Skeletal muscle satellite cell (primary cell): ENCODE measurements around the gene CYB5A.

Experiments used
- H3K27me3 ChIP-seq: 2 replicates; pipeline ENCODE4 v1.7.0; 2013; ENCODE audit warnings: low read length; ENCODE audit not compliant: control insufficient read depth, insufficient read depth
- H3K36me3 ChIP-seq: 2 replicates; pipeline ENCODE4 v1.7.0; 2013; ENCODE audit warnings: mild to moderate bottlenecking, control low read depth, low read length; ENCODE audit not compliant: insufficient read depth
- H3K4me1 ChIP-seq: 2 replicates; pipeline ENCODE4 v1.7.0; 2013; ENCODE audit warnings: low read length; ENCODE audit not compliant: control insufficient read depth, insufficient read depth
- H3K4me2 ChIP-seq: 2 replicates; pipeline ENCODE4 v1.7.0; 2013; ENCODE audit warnings: mild to moderate bottlenecking, low read length
- H3K4me3 ChIP-seq: 2 replicates; pipeline ENCODE4 v1.7.0; 2013; ENCODE audit warnings: low read length
- H3K9ac ChIP-seq: 2 replicates; pipeline ENCODE4 v1.7.0; 2013; ENCODE audit warnings: mild to moderate bottlenecking, low read depth, low read length, moderate library complexity
- H3K9me3 ChIP-seq: replicated peaks from 2 replicates; pipeline ENCODE4 v1.7.0; 2013; ENCODE audit warnings: mild to moderate bottlenecking, control low read depth, low read length

Gene CYB5A

DNA sequence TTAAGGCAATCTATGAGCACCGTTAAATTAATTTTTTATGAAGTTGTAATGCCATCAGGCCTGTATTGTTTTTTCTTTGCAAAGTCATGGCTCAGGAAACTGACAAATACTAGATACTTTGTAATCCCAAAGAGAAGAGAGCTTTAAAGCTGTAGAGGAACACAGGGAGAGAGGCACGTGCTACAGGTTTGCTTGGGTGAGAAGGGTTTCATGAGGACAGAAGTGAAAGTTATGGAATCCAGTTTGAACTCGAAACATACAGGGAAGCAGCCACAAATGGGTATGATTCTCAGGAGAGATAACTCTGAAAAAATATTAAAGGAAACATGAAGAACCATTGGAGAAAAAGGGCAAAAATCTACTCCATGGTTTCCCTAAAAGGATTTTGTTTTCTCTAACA, 49.8 kb downstream of the CYB5A start:
- Histone ChIP-seq H3K36me3 (no peaks in the 10 kb centered on the region), H3K9ac (no peak overlapping the region), H3K27me3 (peaks cover 40% of the 10 kb centered on the region), H3K9me3 (no peaks in the 10 kb centered on the region), H3K4me2 (no peak overlapping the region), H3K4me1 (no peaks in the 10 kb centered on the region), H3K4me3 (no peak overlapping the region)

GRCh38 chr18:74241426-74241825, 50.3 kb downstream of the CYB5A start:
- no peaks in the 10 kb centered on the region for H3K9me3 ChIP-seq
- H3K9ac ChIP-seq = no peak overlapping the region
- H3K27me3 ChIP-seq = peaks cover 44% of the 10 kb centered on the region
- no peaks in the 10 kb centered on the region for H3K4me1 ChIP-seq
- H3K4me2 ChIP-seq = no peak overlapping the region
- no peaks in the 10 kb centered on the region for H3K36me3 ChIP-seq
- H3K4me3 ChIP-seq = no peak overlapping the region

- Histone ChIP-seq H3K27me3 (peaks cover 49% of the 10 kb centered on the region), H3K4me3 (no peak overlapping the region), H3K9me3 (no peaks in the 10 kb centered on the region), H3K4me2 (no peak overlapping the region), H3K9ac (no peak overlapping the region), H3K36me3 (no peaks in the 10 kb centered on the region), H3K4me1 (peaks cover 4% of the 10 kb centered on the region)
Observed at GRCh38 chr18:74239567-74239966, 52.2 kb downstream of the CYB5A start.

DNA sequence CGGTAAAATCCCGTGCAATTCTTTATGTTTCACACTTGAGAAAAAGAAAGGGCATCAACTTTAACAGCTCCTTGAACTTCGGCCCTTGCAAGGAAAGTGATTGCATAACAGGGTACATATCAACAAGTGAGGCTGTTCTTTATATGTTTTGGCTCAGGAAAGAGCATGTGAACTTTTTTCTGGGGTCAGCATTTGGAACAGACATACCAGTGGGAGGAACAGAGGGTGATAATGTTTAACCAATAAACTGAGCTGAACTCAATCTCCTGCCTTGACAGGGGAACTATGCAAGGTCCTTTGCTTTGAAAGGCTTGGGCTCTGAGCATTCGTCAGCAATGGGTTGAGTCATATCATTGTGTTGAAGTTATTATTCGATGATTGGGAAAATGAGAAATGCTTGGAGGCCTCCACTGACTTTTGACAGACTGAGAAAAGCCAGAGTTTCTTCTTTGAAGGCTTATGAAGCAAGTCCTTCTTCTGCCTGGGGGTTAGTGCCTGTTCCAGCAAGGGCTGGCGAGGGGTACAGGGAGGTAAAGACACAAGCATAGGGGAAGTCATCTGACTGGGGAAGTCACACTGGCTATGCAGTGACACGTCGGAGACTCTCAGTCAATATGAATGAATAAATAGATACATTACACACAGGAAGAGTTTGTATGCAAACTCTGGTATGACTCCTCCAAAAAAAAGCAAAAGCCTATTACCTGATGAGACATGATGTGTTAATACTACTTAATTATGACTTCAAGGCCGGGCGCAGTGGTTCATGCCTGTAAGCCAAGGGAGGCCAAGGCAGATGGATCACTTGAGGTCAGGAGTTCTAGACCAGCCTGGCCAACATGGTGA, 57.2 kb downstream of the CYB5A start:
- Histone ChIP-seq H3K36me3 (no peaks in the 10 kb centered on the region), H3K9ac (no peak overlapping the region), H3K4me1 (peaks cover 8% of the 10 kb centered on the region), H3K4me3 (no peak overlapping the region), H3K27me3 (peaks cover 21% of the 10 kb centered on the region), H3K9me3 (no peaks in the 10 kb centered on the region), H3K4me2 (no peak overlapping the region)

DNA sequence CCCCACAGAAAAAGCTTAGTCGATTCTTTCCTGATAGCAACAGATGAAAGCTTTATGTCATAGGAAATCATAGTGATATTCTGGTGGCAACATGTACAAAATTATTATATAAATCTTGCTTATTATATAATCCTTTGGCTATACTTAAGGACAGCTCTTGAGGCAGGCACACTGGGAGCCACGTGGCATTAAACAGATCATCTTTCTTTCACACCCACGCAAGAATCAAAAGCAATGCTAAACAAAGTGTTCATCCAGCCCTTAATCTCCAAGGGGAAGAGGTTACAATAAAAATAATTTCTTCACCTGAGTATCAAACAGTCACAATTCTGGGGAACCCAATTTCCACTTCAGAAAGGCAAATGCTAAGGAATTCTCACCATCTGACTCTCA, 57.8 kb downstream of the CYB5A start:
- peaks cover 18% of the 10 kb centered on the region for H3K27me3 ChIP-seq
- no peak overlapping the region for H3K4me3 ChIP-seq
- peaks cover 8% of the 10 kb centered on the region for H3K4me1 ChIP-seq
- H3K9ac ChIP-seq = no peak overlapping the region
- no peaks in the 10 kb centered on the region for H3K9me3 ChIP-seq
- no peak overlapping the region for H3K4me2 ChIP-seq
- H3K36me3 ChIP-seq = no peaks in the 10 kb centered on the region

DNA sequence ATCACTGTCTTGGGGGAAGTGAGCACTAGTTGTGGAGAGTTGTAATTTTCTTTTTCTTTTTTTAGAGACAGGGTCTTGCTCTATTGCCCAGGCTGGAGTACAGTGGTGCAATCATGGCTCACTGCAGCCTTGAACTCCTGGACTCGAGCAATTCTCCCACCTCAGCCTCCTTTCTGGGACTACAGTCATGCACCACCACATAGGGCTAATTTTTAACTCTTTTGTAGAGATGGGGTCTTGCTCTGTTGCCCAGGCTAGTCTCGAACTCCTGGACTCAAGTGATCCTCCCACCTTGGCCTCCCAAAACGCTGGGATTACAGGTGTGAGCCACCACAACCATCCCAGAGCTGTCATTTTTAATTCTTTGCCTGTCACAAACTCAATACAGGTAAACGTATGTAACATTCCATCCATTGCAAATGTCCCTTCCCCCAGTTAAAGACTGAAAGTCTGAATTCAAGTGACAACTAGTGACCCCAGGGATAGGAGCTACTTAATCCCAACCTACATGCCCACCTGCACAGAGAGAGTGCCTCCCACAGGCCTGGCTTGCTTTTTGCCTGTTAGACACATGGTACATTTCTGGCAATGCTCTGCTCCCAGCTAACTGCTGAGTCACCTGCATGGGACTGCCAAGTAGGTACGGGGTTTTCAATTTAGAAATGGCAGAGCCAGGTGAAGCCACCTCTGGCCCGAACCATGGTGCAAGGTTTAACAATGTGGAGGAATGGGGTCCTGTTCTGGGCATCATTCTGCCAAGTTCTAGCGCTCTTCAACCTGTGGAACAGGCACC, 60.6 kb downstream of the CYB5A start:
- Histone ChIP-seq H3K4me1 (peaks cover 8% of the 10 kb centered on the region), H3K4me2 (no peak overlapping the region), H3K9ac (no peak overlapping the region), H3K4me3 (no peak overlapping the region), H3K27me3 (peaks cover 3% of the 10 kb centered on the region), H3K36me3 (no peaks in the 10 kb centered on the region), H3K9me3 (no peaks in the 10 kb centered on the region)

- no peaks in the 10 kb centered on the region for H3K9me3 ChIP-seq
- H3K9ac ChIP-seq = no peak overlapping the region
- no peak overlapping the region for H3K4me2 ChIP-seq
- no peak overlapping the region for H3K4me3 ChIP-seq
- no peaks in the 10 kb centered on the region for H3K27me3 ChIP-seq
- peaks cover 8% of the 10 kb centered on the region for H3K4me1 ChIP-seq
- no peaks in the 10 kb centered on the region for H3K36me3 ChIP-seq
Observed at GRCh38 chr18:74229891-74230290, 61.9 kb downstream of the CYB5A start.

GRCh38 chr18:74229005-74229404, 62.8 kb downstream of the CYB5A start:
- Histone ChIP-seq H3K4me1 (no peaks in the 10 kb centered on the region), H3K9me3 (no peaks in the 10 kb centered on the region), H3K9ac (no peak overlapping the region), H3K27me3 (no peaks in the 10 kb centered on the region), H3K4me3 (no peak overlapping the region), H3K36me3 (no peaks in the 10 kb centered on the region), H3K4me2 (no peak overlapping the region)

DNA sequence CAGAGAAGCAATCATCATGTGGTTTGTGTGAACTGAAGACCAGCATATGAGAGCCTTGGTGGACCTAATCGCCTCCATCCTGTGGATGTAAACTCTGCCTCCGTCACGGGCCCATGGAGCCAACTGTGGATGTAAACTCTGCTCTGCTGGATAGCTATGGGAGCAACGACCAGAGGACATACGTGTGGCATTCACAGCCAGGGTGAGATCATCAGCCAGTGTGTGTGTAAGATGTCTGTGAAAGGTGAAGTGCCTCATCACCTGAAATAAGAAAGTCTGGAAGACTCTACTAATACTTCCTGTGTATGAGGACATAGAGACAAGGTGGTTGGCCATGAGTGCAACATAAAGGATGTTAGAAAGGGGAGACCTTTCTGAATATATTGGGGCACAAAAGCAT, 63.5 kb downstream of the CYB5A start:
- Histone ChIP-seq H3K36me3 (no peaks in the 10 kb centered on the region), H3K4me3 (no peak overlapping the region), H3K4me1 (no peaks in the 10 kb centered on the region), H3K9me3 (no peaks in the 10 kb centered on the region), H3K27me3 (no peaks in the 10 kb centered on the region), H3K9ac (no peak overlapping the region), H3K4me2 (no peak overlapping the region)

- Histone ChIP-seq H3K4me2 (no peak overlapping the region), H3K9ac (no peak overlapping the region), H3K36me3 (no peaks in the 10 kb centered on the region), H3K4me3 (no peak overlapping the region), H3K27me3 (no peaks in the 10 kb centered on the region), H3K4me1 (no peaks in the 10 kb centered on the region), H3K9me3 (no peaks in the 10 kb centered on the region)
Observed at GRCh38 chr18:74226666-74227065, 65.1 kb downstream of the CYB5A start.

GRCh38 chr18:74226156-74226555, 65.6 kb downstream of the CYB5A start:
- no peak overlapping the region for H3K4me3 ChIP-seq
- no peak overlapping the region for H3K9ac ChIP-seq
- no peaks in the 10 kb centered on the region for H3K27me3 ChIP-seq
- H3K4me1 ChIP-seq = no peaks in the 10 kb centered on the region
- no peaks in the 10 kb centered on the region for H3K9me3 ChIP-seq
- no peaks in the 10 kb centered on the region for H3K36me3 ChIP-seq
- no peak overlapping the region for H3K4me2 ChIP-seq
